Ascending aorta (tissue), 2 donors: ENCODE measurements around the gene IFT52. TPM values are rescaled to one million over a fixed set of nuclear protein-coding genes. Genes with fewer than 3 reads are reported as not detected.

Experiments used
- DNase-seq, 2 donors: peaks; one replicate each; pipeline ENCODE4 v3.0.0-alpha.2; 2019; ENCODE audit warnings: low spot score in 2 of 2
- H3K27ac ChIP-seq, 2 donors: fragments of 200-600 bp; sonication (generic); one replicate each; pipeline ENCODE4 v1.5.1; 2016 to 2017; ENCODE audit warnings: mild to moderate bottlenecking in 1 of 2
- H3K27me3 ChIP-seq: fragments of 200-600 bp; sonication (generic); one replicate; pipeline ENCODE4 v1.5.1; 2017
- H3K36me3 ChIP-seq, 2 donors: fragments of 200-600 bp; sonication (generic); one replicate each; pipeline ENCODE4 v1.5.1; 2016
- H3K4me1 ChIP-seq, 2 donors: fragments of 200-600 bp; sonication (generic); one replicate each; pipeline ENCODE4 v1.5.1; 2016 to 2017; ENCODE audit warnings: mild to moderate bottlenecking in 1 of 2
- H3K4me3 ChIP-seq, 2 donors: fragments of 200-600 bp; sonication (generic); one replicate each; pipeline ENCODE4 v1.5.1; 2016 to 2017; ENCODE audit warnings: mild to moderate bottlenecking in 1 of 2
- H3K9me3 ChIP-seq, 2 donors: fragments of 200-600 bp; sonication (generic); one replicate each; pipeline ENCODE4 v1.5.1; 2016
- intact Hi-C: fragments of 100-400 bp; cut with DNase I; formaldehyde crosslinking; loops from one replicate; pipeline ENCODE4 v1.15.1; 2023
- total RNA-seq: library from RNA; depleted of rRNA; stranded (reverse); fragments of >200 nt; gene quantifications from one replicate; pipeline ENCODE4 v1.1.0, GENCODE V29; 2016
- TF ChIP-seq, protein P1 (sequence below), 3 experiments: fragments of 200-600 bp in 2 of 3; fragments of 450-650 bp in 1 of 3; sonication (generic) in 2 of 3; IDR thresholded peaks; one replicate each; pipeline ENCODE4 v1.5.1; 2016 to 2019; ENCODE audit warnings: antibody characterized with exemption in 3 of 3, mild to moderate bottlenecking in 1 of 3, moderate library complexity in 1 of 3

The IFT52 gene
- total RNA-seq, 1 donor from 2014 or later, result 15.2 TPM

- Histone ChIP-seq H3K4me3 (no peak overlapping the region), H3K27ac (no peak overlapping the region), H3K9me3 (no peaks in the 10 kb centered on the region), H3K27me3 (no peaks in the 10 kb centered on the region), H3K36me3 (no peaks in the 10 kb centered on the region), H3K4me1 (no peaks in the 10 kb centered on the region)
- TF ChIP-seq, protein P1, sequence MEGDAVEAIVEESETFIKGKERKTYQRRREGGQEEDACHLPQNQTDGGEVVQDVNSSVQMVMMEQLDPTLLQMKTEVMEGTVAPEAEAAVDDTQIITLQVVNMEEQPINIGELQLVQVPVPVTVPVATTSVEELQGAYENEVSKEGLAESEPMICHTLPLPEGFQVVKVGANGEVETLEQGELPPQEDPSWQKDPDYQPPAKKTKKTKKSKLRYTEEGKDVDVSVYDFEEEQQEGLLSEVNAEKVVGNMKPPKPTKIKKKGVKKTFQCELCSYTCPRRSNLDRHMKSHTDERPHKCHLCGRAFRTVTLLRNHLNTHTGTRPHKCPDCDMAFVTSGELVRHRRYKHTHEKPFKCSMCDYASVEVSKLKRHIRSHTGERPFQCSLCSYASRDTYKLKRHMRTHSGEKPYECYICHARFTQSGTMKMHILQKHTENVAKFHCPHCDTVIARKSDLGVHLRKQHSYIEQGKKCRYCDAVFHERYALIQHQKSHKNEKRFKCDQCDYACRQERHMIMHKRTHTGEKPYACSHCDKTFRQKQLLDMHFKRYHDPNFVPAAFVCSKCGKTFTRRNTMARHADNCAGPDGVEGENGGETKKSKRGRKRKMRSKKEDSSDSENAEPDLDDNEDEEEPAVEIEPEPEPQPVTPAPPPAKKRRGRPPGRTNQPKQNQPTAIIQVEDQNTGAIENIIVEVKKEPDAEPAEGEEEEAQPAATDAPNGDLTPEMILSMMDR (IDR thresholded peaks at IDR 0.05), result no peak
- intact Hi-C loops, result no loop called here
- no peak for DNase-seq
These were observed 21.5 kb upstream of the IFT52 start for GRCh38 chr20:43569282-43569681.

- Histone ChIP-seq H3K9me3 (no peaks in the 10 kb centered on the region), H3K4me1 (no peaks in the 10 kb centered on the region), H3K27ac (no peak overlapping the region), H3K4me3 (no peak overlapping the region), H3K36me3 (no peaks in the 10 kb centered on the region), H3K27me3 (no peaks in the 10 kb centered on the region)
- TF ChIP-seq, protein P1 (IDR thresholded peaks at IDR 0.05), result no peak
- intact Hi-C loops, result no loop called here
- DNase-seq, result no peak
These were observed 20.2 kb upstream of the IFT52 start for GRCh38 chr20:43570496-43570895.

DNA sequence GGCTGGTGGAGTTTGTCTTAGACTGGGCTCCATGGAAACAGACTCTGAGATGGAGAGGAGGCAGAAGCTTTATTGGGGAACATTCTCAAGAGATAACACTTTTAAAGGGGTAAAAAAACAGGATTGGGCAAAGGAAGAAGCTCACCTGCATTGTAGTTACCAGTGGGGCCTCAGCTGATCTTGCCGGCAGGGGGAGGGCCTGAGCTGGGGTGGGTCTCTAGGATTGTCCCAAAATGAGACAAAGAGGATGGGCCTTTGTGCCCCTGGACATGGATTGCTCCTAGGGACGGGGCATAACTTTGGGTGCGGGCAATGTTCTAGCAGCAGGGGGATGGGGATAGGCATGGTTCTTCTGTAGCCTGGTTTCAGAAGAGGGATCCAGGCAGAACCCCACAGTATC is 19.4 kb upstream of the IFT52 start:
- H3K4me3 ChIP-seq, result no peak overlapping the region
- no peaks in the 10 kb centered on the region for H3K4me1 ChIP-seq
- no peaks in the 10 kb centered on the region for H3K27me3 ChIP-seq
- H3K36me3 ChIP-seq, result no peaks in the 10 kb centered on the region
- H3K27ac ChIP-seq, result no peak overlapping the region
- DNase-seq, result no peak
- TF ChIP-seq, protein P1 (IDR thresholded peaks at IDR 0.05), result no peak
- no peaks in the 10 kb centered on the region for H3K9me3 ChIP-seq
- intact Hi-C loops, result no loop called here

GRCh38 chr20:43571771-43572170 is 19.0 kb upstream of the IFT52 start:
- Histone ChIP-seq H3K9me3 (no peaks in the 10 kb centered on the region), H3K36me3 (no peaks in the 10 kb centered on the region), H3K4me3 (no peak overlapping the region), H3K27ac (no peak overlapping the region), H3K27me3 (no peaks in the 10 kb centered on the region), H3K4me1 (no peaks in the 10 kb centered on the region)
- no peak for DNase-seq
- intact Hi-C loops, result no loop called here
- TF ChIP-seq, protein P1 (IDR thresholded peaks at IDR 0.05), result no peak

DNA sequence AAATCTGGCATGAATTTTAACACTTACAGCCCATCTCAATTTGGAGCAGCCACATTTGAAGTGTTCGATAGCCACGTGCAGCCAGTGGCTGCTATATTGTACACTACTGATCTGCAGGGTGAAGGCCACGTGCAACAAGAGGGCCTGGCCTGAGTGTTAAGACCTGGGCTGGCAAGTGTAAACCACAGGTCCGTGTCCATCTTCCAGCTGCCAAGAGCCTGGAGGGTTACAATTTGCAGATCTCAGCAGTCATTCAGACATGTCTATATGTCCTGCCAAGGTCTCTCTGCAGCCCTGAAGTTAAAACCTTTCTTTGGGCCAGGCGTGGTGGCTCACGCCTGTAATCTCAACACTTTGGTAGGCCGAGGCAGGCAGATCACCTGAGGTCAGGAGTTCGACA is 17.8 kb upstream of the IFT52 start:
- no peaks in the 10 kb centered on the region for H3K4me1 ChIP-seq
- no peak for DNase-seq
- H3K27ac ChIP-seq, result no peak overlapping the region
- TF ChIP-seq, protein P1 (IDR thresholded peaks at IDR 0.05), result no peak
- H3K4me3 ChIP-seq, result no peak overlapping the region
- no peaks in the 10 kb centered on the region for H3K27me3 ChIP-seq
- intact Hi-C loops, result no loop called here
- no peaks in the 10 kb centered on the region for H3K36me3 ChIP-seq
- no peaks in the 10 kb centered on the region for H3K9me3 ChIP-seq

DNA sequence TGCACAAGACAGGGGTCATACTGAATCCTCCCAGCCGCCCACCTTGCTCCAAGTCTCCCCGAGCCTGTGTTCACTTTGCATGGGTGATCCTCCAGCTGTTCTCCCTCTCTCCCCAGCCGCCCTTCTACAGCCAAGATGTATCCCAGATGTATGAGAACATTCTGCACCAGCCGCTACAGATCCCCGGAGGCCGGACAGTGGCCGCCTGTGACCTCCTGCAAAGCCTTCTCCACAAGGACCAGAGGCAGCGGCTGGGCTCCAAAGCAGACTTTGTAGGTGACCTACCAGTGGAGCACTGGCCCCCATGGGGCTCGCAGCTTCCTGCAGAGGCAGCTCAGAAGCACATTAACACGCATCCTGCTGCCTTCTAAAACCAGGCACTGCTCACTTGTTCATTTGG is 14.6 kb upstream of the IFT52 start:
- intact Hi-C loops, result no loop called here
- Histone ChIP-seq H3K9me3 (no peaks in the 10 kb centered on the region), H3K27me3 (no peaks in the 10 kb centered on the region), H3K4me3 (no peak overlapping the region), H3K36me3 (no peaks in the 10 kb centered on the region), H3K27ac (no peak overlapping the region), H3K4me1 (no peaks in the 10 kb centered on the region)
- TF ChIP-seq, protein P1 (IDR thresholded peaks at IDR 0.05), result no peak
- DNase-seq, result no peak
